Vagina (tissue), 2 donors: ENCODE data around the gene PGAM4. TPM values are rescaled to one million over a fixed set of nuclear protein-coding genes. Genes with fewer than 3 reads are reported as not detected.
"Not testable (repeated sequence)": the region's sequence is repeated elsewhere in the genome, so short reads cannot be mapped to it uniquely, and the experiment has no call there.

ENCODE experiments used
- DNase-seq, 2 donors: peaks; one replicate each; pipeline ENCODE4 v3.0.0-alpha.2; 2017; ENCODE audit errors: extremely low spot score in 2 of 2
- H3K27ac ChIP-seq: fragments of 200-600 bp; sonication (generic); one replicate; pipeline ENCODE4 v1.5.1; 2019
- H3K27me3 ChIP-seq: fragments of 200-600 bp; sonication (generic); one replicate; pipeline ENCODE4 v1.5.1; 2019
- H3K36me3 ChIP-seq, 2 donors: fragments of 200-600 bp; sonication (generic); one replicate each; pipeline ENCODE4 v1.5.1; 2017 to 2019
- H3K4me1 ChIP-seq: fragments of 200-600 bp; sonication (generic); one replicate; pipeline ENCODE4 v1.5.1; 2019
- H3K4me3 ChIP-seq, 2 donors: fragments of 200-600 bp; sonication (generic); 1 replicate in 1 of 2; 2 replicates in 1 of 2; pipeline ENCODE4 v1.5.1; 2016 to 2019
- H3K9me3 ChIP-seq: fragments of 200-600 bp; sonication (generic); one replicate; pipeline ENCODE4 v1.5.1; 2019
- POLR2A ChIP-seq, 2 donors: fragments of 450-650 bp; IDR thresholded peaks; one replicate each; pipeline ENCODE4 v1.6.1; 2017; ENCODE audit warnings: antibody characterized with exemption in 2 of 2, mild to moderate bottlenecking in 2 of 2, moderate library complexity in 2 of 2
- POLR2AphosphoS5 ChIP-seq, 2 donors: sonication (generic); formaldehyde crosslinking; IDR thresholded peaks; one replicate each; pipeline ENCODE4 v1.9.0; 2017; ENCODE audit warnings: antibody characterized with exemption in 2 of 2, mild to moderate bottlenecking in 2 of 2, low read depth in 1 of 2; ENCODE audit not compliant: insufficient read depth in 1 of 2
- intact Hi-C: fragments of 100-400 bp; cut with DNase I; formaldehyde crosslinking; loops from one replicate; pipeline ENCODE4 v1.15.1; 2023
- total RNA-seq: library from RNA; depleted of rRNA; stranded (reverse); fragments of >200 nt; gene quantifications from one replicate; pipeline ENCODE4 v1.2.3, GENCODE V29; 2016
- TF ChIP-seq, protein P1 (sequence below), 3 experiments: fragments of 450-650 bp in 2 of 3; fragments of 200-600 bp in 1 of 3; sonication (generic) in 1 of 3; IDR thresholded peaks; one replicate each; pipeline ENCODE4 v1.5.1; 2017 to 2019; ENCODE audit warnings: antibody characterized with exemption in 3 of 3, mild to moderate bottlenecking in 2 of 3, moderate library complexity in 2 of 3

The PGAM4 gene
- total RNA-seq, 1 donor from 2014 or later, result not detected

DNA sequence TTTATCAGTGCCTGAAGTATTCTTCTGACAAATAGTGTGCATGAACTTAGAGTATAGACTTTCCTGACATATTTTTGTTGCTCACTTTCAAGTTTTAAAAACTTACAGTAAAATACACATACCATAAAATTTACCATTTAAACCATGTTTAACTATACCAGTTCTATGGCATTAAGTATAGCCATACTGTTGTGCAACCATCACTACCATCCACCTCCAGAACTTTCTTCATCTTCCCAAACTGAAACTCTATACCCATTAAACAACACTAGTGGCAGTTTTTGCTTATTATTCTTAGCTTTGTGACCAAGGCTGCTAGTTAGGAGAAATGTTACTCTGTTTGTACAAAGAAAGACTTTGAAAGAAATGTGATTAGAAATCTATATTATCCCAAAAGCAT is 33.1 kb downstream of the PGAM4 start:
- Histone ChIP-seq H3K9me3 (no peaks in the 10 kb centered on the region), H3K27me3 (no peaks in the 10 kb centered on the region), H3K4me3 (no peak overlapping the region), H3K27ac (no peak overlapping the region), H3K4me1 (no peaks in the 10 kb centered on the region), H3K36me3 (no peaks in the 10 kb centered on the region)
- TF ChIP-seq POLR2AphosphoS5 (IDR thresholded peaks at IDR 0.05; ENCODE audit: insufficient read depth in 1 of 2, low read depth in 1 of 2) (no peak), POLR2A (IDR thresholded peaks at IDR 0.05) (no peak)
- TF ChIP-seq, protein P1, sequence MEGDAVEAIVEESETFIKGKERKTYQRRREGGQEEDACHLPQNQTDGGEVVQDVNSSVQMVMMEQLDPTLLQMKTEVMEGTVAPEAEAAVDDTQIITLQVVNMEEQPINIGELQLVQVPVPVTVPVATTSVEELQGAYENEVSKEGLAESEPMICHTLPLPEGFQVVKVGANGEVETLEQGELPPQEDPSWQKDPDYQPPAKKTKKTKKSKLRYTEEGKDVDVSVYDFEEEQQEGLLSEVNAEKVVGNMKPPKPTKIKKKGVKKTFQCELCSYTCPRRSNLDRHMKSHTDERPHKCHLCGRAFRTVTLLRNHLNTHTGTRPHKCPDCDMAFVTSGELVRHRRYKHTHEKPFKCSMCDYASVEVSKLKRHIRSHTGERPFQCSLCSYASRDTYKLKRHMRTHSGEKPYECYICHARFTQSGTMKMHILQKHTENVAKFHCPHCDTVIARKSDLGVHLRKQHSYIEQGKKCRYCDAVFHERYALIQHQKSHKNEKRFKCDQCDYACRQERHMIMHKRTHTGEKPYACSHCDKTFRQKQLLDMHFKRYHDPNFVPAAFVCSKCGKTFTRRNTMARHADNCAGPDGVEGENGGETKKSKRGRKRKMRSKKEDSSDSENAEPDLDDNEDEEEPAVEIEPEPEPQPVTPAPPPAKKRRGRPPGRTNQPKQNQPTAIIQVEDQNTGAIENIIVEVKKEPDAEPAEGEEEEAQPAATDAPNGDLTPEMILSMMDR (IDR thresholded peaks at IDR 0.05), result no peak
- intact Hi-C loops, result no loop called here
- no peak for DNase-seq

DNA sequence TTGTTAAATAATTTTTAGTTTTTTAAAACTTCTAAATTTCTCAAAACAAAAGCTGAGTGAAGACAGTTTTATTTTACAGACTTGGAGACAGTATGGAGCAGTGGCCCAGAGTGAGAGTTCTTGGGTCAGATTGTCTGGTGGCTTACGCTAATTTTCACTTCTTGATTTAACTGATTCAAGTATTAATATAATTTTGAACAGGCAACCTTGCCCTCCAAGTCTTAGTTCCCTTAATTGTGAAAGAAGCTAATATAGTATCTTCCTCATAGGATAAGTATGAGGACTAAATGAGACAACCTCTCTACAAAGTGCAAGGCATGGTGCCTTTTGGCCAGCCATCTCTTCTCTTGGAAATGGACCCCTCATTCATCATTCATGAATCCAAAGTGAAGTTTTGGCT is 33.6 kb downstream of the PGAM4 start:
- no peak for DNase-seq
- Histone ChIP-seq H3K27me3 (no peaks in the 10 kb centered on the region), H3K27ac (no peak overlapping the region), H3K4me1 (no peaks in the 10 kb centered on the region), H3K9me3 (no peaks in the 10 kb centered on the region), H3K36me3 (no peaks in the 10 kb centered on the region), H3K4me3 (no peak overlapping the region)
- TF ChIP-seq POLR2A (IDR thresholded peaks at IDR 0.05), result no peak
- intact Hi-C loops, result no loop called here

DNA sequence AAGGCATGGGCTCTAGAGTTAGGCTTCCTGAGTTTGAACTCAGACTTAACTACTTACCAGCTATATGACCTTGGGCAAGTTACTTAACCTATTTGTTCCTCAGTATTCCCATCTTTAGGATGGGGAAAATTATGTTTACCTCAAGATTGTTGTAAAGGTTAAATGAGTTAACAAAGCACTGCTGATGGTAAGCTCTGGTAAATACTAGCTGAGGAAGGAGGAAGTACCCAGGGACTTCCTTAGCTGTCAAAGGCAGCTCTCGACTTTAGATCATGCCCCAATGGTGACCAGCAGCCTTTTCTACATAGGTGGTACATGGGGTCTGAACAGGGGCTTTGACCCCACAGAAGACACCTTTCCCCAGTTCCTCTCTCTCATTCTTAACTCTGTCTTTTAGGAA is 38.9 kb downstream of the PGAM4 start:
- no peak for TF ChIP-seq POLR2A (IDR thresholded peaks at IDR 0.05)
- Histone ChIP-seq H3K9me3 (no peaks in the 10 kb centered on the region), H3K27me3 (no peaks in the 10 kb centered on the region), H3K4me3 (no peak overlapping the region), H3K36me3 (no peaks in the 10 kb centered on the region), H3K27ac (no peak overlapping the region), H3K4me1 (no peaks in the 10 kb centered on the region)
- no peak for DNase-seq
- intact Hi-C loops, result no loop called here

DNA sequence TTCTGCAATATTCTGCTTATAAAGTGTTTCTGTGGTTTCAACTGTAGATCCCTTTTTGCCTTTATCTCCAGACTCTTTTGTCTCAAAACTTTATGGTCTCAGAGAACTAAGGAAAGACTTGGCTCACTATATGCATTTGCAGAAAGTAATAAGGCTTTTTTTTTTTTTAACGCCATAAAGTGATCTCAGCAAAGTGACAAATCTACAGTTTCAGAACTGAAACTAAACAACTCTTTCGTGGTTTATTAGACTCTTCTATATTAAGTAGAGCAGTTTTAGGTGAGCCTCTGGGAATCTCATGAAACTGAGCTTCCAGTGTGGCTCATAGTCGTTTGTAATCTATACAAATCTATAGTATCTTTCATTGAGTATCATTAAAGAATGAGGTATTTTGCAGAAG is 43.7 kb downstream of the PGAM4 start:
- TF ChIP-seq, protein P1 (IDR thresholded peaks at IDR 0.05), result no peak
- TF ChIP-seq POLR2A (IDR thresholded peaks at IDR 0.05) (no peak), POLR2AphosphoS5 (IDR thresholded peaks at IDR 0.05; ENCODE audit: insufficient read depth in 1 of 2, low read depth in 1 of 2) (no peak)
- no peaks in the 10 kb centered on the region for H3K27me3 ChIP-seq
- DNase-seq, result no peak
- H3K4me3 ChIP-seq, result no peak overlapping the region
- no peak overlapping the region for H3K27ac ChIP-seq
- intact Hi-C loops, result no loop called here
- no peaks in the 10 kb centered on the region for H3K4me1 ChIP-seq
- H3K36me3 ChIP-seq, result no peaks in the 10 kb centered on the region
- H3K9me3 ChIP-seq, result no peaks in the 10 kb centered on the region

DNA sequence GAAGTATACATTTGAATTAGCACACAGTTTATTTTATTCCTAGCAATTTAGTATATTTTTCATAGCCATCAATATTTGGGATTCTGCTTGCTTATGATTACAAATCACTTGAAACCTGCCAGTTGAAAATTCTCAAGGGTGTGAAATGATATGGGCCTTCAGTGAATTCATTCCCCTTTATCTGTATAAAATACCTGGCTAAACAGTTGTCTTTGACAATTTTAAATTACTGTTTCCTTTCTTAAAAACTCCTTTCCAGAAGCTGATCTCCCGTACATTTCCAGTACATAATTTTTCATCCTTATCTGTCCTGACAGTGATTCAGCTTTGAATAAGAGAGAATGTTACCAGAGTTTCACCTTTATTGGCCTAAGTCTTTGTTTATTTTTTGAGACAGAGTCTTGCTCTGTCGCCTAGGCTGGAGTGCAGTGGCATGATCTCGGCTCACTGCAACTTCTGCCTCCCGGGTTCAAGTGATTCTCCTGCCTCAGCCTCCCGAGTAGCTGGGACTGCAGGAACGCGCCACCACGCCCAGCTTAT is 45.0 kb downstream of the PGAM4 start:
- intact Hi-C loops, result no loop called here
- H3K4me3 ChIP-seq, result no peak overlapping the region
- TF ChIP-seq POLR2AphosphoS5 (IDR thresholded peaks at IDR 0.05; ENCODE audit: insufficient read depth in 1 of 2, low read depth in 1 of 2) (no peak), POLR2A (IDR thresholded peaks at IDR 0.05) (no peak)
- TF ChIP-seq, protein P1 (IDR thresholded peaks at IDR 0.05), result no peak
- no peak for DNase-seq
- no peaks in the 10 kb centered on the region for H3K9me3 ChIP-seq
- no peaks in the 10 kb centered on the region for H3K27me3 ChIP-seq
- H3K27ac ChIP-seq, result no peak overlapping the region
- H3K4me1 ChIP-seq, result no peaks in the 10 kb centered on the region
- no peaks in the 10 kb centered on the region for H3K36me3 ChIP-seq

DNA sequence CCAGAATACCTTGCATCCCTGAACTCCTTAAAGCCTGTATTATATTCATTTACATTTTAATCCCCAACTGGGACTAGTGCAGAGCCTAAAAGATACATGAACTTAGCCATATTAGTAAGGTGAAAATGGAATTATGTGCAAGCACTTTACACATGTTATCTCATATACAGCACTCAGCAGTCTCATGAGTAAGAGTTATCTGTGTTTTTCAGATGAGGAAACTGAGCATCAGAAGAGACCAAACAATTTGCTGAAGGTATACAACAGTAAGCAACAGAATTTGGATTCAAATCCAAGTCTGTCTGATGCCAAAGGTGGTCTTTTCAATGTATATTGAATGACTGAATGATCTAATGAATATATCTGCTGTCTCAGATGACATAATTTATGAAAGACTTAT is 46.7 kb downstream of the PGAM4 start:
- no peak for TF ChIP-seq POLR2A (IDR thresholded peaks at IDR 0.05)
- TF ChIP-seq POLR2AphosphoS5 (IDR thresholded peaks at IDR 0.05; ENCODE audit: insufficient read depth in 1 of 2, low read depth in 1 of 2), result no peak
- TF ChIP-seq, protein P1 (IDR thresholded peaks at IDR 0.05), result no peak
- intact Hi-C loops, result no loop called here

DNA sequence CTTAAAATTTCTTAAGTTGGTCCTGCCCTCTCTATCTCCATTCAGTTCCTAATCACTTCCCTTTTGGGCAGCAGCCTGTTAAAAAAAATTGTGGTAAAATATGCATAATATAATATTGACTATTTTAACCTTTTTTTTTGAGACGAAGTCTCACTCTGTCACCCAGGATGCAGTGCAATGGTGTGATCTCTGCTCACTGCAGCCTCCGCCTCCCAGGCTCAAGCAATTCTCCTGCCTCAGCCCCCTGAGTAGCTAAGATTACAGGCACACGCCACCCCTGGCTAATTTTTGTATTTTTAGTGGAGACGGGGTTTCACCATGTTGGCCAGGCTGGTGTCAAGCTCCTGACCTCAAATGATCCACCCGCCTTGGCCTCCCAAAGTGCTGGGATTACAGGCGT is 50.1 kb downstream of the PGAM4 start:
- H3K27me3 ChIP-seq, H3K9me3 ChIP-seq, H3K4me1 ChIP-seq, intact Hi-C loops, DNase-seq, H3K4me3 ChIP-seq, H3K36me3 ChIP-seq, H3K27ac ChIP-seq: not testable (repeated sequence)

More for the DNA sequence above, 46.7 kb downstream of the PGAM4 start:
- Histone ChIP-seq H3K4me1 (no peaks in the 10 kb centered on the region), H3K4me3 (no peak overlapping the region), H3K27me3 (no peaks in the 10 kb centered on the region), H3K36me3 (no peaks in the 10 kb centered on the region), H3K27ac (no peak overlapping the region), H3K9me3 (no peaks in the 10 kb centered on the region)
- DNase-seq, result no peak
